EL (cell line): ENCODE measurements around the gene PIK3C2G.
A peak's percentile ranks its signal among the peaks of the same experiment; 100 is the strongest.
"Not testable (repeated sequence)": the region's sequence is repeated elsewhere in the genome, so short reads cannot be mapped to it uniquely, and the experiment has no call there.

Experiments
- DNase-seq: peaks from one replicate; pipeline ENCODE4 v3.0.0-alpha.2; 2016

The PIK3C2G gene

GRCh38 chr12:18472806-18473205 is 211.5 kb downstream of the PIK3C2G start:
- no peak for DNase-seq

DNA sequence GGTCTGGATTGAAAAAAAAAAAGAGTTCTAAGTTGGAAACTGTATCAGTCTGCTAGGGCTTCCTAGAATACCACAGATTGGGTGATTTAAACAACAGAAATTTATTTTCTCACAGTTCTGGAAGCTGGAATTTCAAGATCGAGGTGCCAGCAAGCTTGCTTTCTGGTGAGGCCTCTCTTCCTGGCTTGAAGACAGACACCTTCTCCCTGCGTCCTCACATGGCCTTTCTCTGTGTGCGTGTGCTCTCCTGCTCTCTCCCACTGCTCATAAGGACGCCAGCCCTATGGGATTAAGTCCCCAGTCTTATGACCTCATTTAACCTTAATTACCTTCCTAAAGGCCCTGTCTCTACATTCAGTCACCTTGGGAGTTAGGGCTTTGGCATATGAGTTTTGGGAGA is 215.5 kb downstream of the PIK3C2G start:
- DNase-seq: no peak

DNA sequence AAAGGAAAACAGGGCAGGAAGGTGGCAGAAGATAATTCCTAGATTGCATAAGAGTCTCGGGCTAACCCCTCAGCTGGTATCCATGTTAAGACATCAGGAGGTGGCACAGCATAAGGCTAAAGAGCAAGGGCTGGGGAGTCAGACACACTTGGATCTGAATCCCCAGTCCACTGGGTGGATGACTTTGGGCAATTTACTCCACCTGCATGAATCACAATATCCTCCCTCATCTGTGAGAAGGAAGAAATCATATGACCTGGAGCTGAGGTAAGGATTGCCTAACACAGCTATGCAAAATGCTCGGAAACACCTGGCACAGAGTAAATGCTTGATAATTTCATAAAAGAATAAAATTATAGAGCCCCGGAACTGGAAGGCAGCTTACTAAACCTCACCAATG is 217.9 kb downstream of the PIK3C2G start:
- no peak for DNase-seq

GRCh38 chr12:18482601-18483120 is 221.3 kb downstream of the PIK3C2G start:
- no peak for DNase-seq

- no peak for DNase-seq
These were observed 222.5 kb downstream of the PIK3C2G start for GRCh38 chr12:18483698-18484325.

- no peak for DNase-seq
These were observed 224.7 kb downstream of the PIK3C2G start for GRCh38 chr12:18486036-18486435.

- no peak for DNase-seq
These were observed 226.2 kb downstream of the PIK3C2G start for GRCh38 chr12:18487509-18487908.

GRCh38 chr12:18492372-18493025 is 231.2 kb downstream of the PIK3C2G start:
- DNase-seq: peak; percentile 68

GRCh38 chr12:18496156-18496555 is 234.8 kb downstream of the PIK3C2G start:
- no peak for DNase-seq

DNA sequence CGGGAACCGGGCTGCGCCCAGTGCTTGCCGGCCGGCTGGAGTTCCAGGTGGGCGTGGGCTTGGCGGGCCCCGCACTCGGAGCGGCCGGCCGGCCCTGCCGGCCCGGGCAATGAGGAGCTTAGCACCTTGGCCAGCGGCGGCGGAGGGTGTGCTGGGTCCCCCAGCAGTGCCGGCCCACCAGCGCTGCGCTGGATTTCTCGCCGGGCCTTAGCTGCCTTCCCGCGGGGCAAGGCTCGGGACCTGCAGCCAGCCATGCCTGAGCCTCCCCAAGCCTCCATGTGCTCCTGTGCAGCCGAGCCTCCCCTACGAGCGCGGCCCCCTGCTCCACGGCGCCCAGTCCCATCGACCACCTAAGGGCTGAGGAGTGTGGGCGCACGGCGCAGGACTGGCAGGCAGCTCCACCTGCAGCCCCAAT is 238.8 kb downstream of the PIK3C2G start:
- not testable (repeated sequence) for DNase-seq

GRCh38 chr12:18500736-18501135 is 239.4 kb downstream of the PIK3C2G start:
- DNase-seq: not testable (repeated sequence)

GRCh38 chr12:18502422-18502968 is 241.2 kb downstream of the PIK3C2G start:
- no peak for DNase-seq

- no peak for DNase-seq
These were observed 260.1 kb downstream of the PIK3C2G start for GRCh38 chr12:18521461-18521860.

- DNase-seq: no peak
These were observed 261.5 kb downstream of the PIK3C2G start for GRCh38 chr12:18522806-18523205.

GRCh38 chr12:18542497-18542896 is 281.2 kb downstream of the PIK3C2G start:
- not testable (repeated sequence) for DNase-seq

- DNase-seq: peak; percentile 21
These were observed 285.1 kb downstream of the PIK3C2G start for GRCh38 chr12:18546399-18546798.

DNA sequence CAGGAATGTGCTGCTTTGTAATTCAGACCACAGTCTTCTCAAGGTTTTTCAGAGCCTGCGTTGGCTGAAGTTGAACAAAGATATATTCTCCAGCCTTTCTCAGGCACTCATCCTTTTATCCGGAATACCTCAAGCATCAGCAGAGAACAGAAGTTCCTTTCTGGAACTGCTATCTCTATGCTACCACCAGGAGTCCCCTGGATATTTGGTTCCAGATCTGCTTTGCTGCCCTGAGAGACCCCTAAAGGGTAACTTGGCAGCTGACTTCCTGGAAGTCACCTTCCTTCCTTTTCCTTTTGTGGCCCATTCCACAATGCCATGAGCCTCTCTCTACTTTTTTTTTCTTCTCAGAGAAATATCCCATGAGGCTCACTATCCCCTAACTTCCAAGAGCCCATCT is 288.3 kb downstream of the PIK3C2G start:
- no peak for DNase-seq

DNA sequence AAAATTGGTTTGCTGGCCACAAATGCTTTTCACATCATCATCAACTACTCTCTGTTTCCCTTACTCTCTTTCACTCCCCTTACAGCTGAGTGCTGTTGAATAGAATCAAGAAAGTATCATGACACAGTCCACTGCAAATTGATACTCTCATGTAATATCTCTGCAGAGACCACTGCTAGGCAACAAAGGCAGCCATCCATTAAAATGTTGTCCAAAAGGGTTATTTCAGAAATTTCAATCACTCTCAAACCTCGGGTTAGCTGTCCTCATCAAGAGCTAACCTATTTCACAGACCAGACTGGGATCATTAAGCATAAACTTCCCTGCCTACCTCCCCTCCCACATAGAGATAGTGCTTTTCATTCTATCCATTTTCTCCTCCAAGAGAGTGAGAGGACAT is 289.8 kb downstream of the PIK3C2G start:
- DNase-seq: no peak

DNA sequence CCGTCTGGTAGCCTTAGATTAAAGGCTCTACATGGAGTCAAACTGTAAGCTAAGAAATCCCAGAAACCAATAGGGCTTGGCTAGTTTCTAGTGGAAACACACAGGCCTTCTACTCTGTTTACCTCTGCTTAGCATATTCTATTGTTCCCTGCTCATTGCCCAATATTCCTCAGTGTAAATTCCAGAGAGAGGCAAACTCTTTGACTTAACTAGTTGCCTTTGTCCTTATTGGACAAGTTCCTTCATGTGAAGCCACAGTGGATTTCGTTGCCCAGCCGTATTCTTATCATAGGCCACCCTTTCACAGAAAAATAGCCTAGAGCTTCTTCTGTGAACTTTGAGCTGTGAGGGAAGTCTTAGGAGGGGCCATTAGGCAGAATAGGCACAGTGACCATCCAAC is 290.4 kb downstream of the PIK3C2G start:
- DNase-seq: no peak

GRCh38 chr12:18552829-18553228 is 291.5 kb downstream of the PIK3C2G start:
- DNase-seq: no peak

DNA sequence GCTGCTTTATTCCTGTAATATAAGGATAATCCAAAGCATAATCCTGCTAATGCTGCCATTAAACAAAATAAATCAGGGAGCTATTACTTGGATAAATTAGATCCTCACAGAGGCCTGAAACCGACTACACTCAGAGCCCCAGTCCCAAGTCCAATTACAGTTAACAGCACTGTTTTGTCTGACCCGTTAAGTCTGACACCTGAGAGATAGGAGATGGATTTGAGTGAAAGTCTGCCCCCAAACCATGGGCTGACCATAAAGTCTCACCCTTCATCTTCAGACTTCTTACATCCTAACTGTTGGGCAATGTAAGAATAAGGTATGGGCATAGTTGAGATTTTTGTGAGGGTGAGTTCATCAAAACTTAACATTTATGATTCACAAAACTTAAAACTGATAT is 294.8 kb downstream of the PIK3C2G start:
- peak; percentile 47 for DNase-seq

- no peak for DNase-seq
These were observed 297.9 kb downstream of the PIK3C2G start for GRCh38 chr12:18559242-18559641.

DNA sequence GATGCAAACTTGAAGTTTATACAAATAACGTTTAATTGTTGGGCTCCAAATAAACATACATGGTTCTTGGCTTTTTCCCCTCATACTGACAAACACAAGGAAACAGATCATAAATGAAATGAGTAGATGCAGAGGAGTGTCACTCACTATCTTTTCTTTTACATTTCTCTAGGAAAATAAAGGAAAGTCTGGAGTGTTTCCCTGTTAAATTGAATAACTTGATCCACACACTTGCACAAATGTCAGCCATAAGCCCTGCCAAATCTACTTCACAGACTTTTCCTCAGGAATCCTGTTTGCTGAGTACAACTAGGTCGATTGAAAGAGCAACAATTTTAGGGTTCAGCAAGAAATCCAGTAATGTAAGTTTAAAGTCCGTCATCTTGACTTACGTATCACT is 301.2 kb downstream of the PIK3C2G start:
- no peak for DNase-seq

DNA sequence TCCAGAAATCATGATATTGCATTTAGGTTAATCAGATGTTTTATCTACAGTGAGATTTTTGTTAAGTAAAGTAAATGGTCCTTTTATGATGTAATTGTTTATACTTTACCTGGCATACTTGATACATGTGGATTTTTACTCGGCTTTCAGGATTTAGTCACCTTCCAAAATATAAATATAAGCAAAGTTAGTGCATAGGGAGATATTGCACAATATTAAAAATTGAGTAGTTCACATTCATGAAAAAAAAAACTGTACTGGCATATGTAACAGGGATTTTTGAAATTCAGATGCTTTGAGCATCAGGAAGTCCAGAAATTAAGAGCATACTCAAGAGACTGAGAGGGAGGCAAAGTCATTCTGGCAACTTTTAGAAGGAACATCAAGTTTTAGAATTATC is 303.0 kb downstream of the PIK3C2G start:
- DNase-seq: no peak
